Left hindlimb (tissue), 1 donor: Measurements from ENCODE around the gene GTF3C5.
"Not testable (repeated sequence)": the region's sequence is repeated elsewhere in the genome, so short reads cannot be mapped to it uniquely, and the experiment has no call there.

Source experiments
- DNase-seq: peaks from one replicate; pipeline ENCODE4 v3.0.0-alpha.2; 2018

GTF3C5 gene

GRCh38 chr9:133072210-133072609 is 41.4 kb downstream of the GTF3C5 start:
- not testable (repeated sequence) for DNase-seq

- no peak for DNase-seq
These were observed 42.6 kb downstream of the GTF3C5 start for GRCh38 chr9:133073086-133074014.

GRCh38 chr9:133074111-133074651 is 43.4 kb downstream of the GTF3C5 start:
- DNase-seq = no peak

GRCh38 chr9:133075925-133076630 is 45.3 kb downstream of the GTF3C5 start:
- DNase-seq = no peak

- no peak for DNase-seq
These were observed 45.9 kb downstream of the GTF3C5 start for GRCh38 chr9:133076691-133077090.

GRCh38 chr9:133078486-133078885 is 47.7 kb downstream of the GTF3C5 start:
- no peak for DNase-seq

DNA sequence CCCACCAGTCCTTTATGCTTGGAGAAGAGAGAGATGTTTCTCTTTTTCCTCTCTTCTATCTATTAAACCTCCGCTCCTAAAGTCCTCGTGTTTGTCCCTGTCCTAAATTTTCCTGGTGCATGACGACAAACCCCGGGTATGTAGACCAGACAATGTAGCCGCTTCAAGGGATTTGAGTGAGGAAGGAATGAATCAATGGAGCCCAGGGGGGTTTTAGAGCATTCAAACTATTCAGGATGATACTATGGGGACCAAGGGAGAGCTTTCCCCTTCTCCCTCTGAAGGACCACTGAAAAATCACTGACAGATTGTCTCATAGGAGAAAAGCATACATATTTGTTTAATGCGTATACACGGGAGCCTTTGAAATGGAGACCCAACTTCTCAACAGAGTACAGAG is 49.4 kb downstream of the GTF3C5 start:
- DNase-seq = no peak

DNA sequence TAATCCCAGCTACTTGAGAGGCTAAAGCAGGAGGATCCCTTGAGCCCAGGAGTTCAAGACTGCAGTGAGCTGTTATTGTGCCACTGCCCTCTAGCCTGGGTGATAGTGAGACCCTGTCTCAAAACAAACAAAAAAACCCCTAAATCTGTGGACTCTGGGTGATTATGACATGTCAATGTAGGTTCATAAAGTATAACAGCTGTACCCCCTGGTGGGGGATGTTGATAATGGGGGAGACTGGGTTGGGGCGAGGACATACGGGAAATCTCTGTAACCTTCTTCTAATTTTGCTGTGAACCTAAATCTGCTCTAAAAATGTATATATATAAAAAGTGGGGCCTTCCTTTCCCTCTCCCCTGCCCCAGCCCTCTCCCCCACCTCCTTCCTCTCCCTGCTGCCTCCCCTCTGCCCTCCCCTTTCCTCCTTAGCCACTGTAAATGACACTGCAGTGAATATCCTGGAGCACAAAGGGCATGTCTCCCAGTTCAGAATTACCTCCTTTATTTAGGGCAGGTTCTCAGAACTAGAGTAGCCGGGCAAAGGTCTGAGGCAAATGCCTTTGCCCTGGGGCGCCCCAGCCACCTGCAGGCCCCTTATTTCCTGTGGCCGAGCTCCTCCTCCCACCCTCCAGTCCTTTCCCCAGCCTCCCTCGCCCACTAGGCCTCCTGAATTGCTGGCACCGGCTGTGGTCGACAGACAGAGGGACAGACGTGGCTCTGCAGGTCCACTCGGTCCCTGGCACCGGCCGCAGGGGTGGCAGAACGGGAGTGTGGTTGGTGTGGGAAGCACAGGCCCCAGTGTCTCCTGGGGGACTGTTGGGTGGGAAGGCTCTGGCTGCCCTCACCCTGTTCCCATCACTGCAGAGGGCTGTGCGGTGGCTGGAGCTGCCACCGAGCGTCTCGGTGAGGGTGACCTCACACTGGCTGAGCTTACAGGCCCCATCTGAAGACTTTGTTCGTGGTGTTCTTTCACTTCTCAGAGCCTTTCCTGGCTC is 50.3 kb downstream of the GTF3C5 start:
- not testable (repeated sequence) for DNase-seq

DNA sequence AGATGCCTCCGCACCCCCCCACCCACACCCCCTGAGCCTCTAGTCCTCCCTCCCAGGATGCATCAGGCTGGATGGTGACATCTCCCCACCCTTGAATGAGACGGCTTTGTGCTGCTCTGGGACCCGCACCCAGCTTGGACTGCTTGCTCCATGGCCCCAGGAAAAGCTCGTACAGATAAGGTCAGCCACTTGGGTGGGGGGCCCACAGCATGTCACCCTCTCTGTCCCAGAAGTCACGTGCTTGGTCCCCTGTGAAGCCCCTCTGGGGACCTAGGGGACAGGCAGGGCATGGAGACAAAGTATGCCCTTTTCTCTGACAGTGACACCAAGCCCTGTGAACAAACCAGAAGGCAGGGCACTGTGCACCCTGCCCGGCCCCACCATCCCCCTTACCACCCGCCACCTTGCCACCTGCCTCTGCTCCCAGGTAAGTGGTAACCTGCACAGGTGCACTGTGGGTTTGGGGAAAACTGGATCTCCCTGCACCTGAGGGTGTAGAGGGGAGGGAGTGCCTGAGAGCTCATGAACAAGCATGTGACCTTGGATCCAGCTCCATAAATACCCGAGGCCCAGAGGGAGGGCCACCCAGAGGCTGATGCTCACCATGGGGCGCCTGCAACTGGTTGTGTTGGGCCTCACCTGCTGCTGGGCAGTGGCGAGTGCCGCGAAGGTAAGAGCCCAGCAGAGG is 51.3 kb downstream of the GTF3C5 start:
- DNase-seq = not testable (repeated sequence)

GRCh38 chr9:133083688-133084087 is 52.9 kb downstream of the GTF3C5 start:
- DNase-seq = not testable (repeated sequence)

DNA sequence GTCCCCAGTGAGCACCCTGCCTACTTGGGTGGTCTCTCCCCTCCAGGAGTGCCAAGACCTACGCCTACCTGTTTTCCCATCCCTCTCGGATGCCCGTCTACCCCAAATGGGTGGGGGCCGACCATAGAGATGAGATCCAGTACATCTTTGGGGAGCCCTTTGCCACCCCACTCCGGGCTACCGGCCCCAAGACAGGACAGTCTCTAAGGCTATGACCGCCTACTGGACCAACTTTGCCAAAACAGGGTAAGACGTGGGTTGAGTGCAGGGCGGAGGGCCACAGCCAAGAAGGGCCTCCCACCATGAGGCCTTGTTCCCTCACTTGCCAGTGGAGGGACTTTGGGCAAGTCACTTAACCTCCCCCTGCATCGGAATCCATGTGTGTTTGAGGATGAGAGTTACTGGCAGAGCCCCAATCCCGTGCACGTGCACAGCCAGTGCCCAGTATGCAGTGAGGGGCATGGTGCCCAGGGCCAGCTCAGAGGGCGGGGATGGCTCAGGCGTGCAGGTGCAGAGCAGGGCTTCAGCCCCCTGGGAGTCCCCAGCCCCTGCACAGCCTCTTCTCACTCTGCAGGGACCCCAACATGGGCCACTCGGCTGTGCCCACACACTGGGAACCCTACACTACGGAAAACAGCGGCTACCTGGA is 55.5 kb downstream of the GTF3C5 start:
- DNase-seq = not testable (repeated sequence)

- DNase-seq = no peak
These were observed 56.1 kb downstream of the GTF3C5 start for GRCh38 chr9:133086894-133087293.

DNA sequence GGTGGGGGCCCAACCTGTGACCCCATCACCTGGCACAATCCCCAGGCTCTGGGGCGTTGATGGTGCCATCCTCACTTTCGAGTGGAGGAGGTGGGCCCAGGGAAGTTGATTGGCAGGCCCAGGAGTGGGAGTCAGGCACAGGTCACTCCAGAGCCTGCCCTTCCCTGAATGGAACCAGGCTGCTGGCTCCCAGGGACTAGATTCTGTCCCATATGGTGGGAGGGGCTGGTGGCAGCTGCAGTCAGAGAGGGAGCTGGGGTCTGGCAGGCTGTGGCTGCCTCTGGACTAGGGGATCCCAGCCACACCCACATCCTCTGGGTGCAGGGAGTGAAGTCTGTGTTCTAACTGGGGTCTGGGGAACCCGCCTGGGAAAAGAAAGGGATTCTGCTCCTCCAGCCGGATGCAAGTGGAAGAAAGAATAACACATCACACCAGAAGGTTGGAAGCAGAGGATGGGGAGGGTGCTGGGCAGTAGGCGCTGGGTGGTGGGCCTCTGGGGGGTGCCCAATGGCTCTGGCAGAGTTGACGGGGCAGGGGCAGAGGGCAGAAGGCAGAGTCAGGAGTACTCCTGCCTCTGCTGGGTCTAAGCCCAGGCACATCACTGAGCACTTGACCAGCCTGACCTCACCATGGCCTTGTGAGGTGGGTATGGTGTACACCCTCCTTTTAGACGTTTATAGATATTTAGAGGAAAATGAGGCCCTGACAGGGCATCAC is 56.8 kb downstream of the GTF3C5 start:
- no peak for DNase-seq

DNA sequence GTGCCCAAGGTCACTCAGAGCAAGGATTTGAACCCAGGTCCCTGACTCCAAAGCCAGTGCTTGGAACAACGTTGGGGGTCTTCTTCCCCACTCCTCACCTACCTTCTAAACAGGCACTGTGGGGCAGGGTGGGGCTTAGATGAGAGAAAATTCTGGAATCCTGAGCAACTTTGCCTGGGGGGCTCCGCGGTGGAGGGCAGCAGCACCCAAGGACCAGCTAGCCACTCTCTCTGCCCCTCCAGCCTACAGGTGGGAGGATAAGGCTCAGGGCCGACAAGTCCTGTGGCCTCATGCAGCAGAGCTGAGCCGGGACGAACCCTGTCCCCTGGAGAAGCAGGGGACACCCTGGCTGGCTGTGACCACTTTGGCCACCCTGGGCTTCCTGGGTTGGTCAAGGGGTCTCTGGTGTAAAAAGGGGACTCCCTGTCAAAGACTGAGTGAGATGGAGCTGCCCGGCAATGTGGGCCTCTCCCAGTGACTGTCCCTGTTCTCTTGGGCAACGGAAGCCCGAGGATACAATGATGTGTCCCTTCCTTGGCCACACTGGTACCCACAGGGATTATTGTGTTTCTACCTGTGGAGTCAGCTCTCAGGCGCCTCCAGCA is 57.5 kb downstream of the GTF3C5 start:
- no peak for DNase-seq

DNA sequence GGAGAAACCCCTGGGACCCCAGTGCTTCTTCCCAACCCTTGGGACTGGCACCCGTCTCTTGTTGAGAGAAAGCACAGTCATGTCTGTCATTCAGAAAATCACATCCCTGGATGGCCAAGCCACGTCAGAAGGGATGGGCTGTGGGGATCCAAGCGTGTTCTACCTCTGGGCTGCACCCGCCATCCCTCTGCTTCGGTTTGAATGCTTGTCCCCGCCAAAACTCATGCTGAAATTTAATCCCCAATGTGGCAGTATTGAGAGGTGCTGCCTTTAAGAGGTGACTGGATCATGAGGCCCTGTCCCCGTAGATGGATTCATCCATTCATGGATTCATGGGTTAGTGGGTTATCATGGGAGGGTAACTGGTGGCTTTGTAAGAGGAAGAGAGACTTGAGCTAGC is 58.0 kb downstream of the GTF3C5 start:
- DNase-seq = no peak

- DNase-seq = no peak
These were observed 58.5 kb downstream of the GTF3C5 start for GRCh38 chr9:133089271-133089671.

- DNase-seq = no peak
These were observed 59.4 kb downstream of the GTF3C5 start for GRCh38 chr9:133090187-133090586.

DNA sequence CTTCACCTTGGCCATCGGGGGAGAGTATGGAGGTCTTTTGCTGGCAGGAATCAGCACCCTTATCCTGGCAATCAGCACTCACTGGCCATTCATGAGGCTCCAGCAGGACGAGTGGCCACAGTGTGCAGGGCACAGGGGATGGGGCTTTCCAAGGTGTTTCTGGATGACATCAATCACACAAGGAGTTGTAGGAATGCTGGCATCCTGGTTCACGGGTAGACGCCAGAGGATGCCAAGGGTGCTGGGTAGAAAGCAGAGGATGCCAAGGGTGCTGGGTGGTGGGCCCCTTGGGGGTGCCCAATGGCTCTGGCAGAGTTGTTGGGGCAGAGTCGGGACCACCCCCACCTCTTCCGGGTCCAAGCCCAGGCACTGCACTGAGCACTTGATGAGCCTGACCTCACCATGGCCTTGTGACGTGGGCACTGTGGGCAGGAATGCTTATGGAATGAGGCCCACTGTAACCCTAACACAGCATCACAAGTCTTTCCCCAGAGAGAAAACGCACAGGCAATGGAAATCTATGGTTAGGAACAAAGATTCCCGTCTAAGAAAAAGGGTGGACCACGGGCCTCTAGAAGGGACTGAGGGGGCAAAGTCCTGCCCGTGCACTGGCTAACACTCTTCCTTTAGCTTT is 60.1 kb downstream of the GTF3C5 start:
- DNase-seq = no peak

DNA sequence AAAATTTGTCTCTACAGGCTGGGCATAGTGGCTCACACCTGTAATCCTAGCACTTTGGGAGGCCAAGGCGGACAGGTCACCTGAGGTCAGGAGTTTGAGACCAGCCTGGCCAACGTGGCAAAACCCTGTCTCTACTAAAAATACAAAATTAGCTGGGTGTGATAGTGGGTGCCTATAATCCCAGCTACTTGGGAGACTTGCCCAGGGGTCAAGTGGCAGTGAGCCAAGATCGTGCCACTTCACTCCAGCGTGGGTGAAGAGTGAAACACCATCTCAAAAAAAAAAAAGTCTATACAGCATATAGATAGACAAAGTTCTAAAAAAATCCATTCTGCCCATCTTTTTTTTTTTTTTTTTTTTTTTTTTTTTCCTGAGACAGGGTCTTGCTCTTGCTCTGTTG is 63.6 kb downstream of the GTF3C5 start:
- DNase-seq = not testable (repeated sequence)
